A549 (cell line): ENCODE data around the gene ZNF608. TPM values are rescaled to one million over a fixed set of nuclear protein-coding genes. Genes with fewer than 3 reads are reported as not detected.

Experiments
- ATAC-seq, 2 experiments: fragments of 200-7000 bp in 1 of 2; fragments of >200 bp in 1 of 2; cut with Nextera tagmentation in 1 of 2; cut with Tn5 transposase in 1 of 2; 3 replicates each; pipeline versions ENCODE4 v1.8.0 to v1.9.1; 2018 to 2020; ENCODE audit warnings: mild to moderate bottlenecking in 1 of 2, moderate library complexity in 1 of 2
- CTCF ChIA-PET: fragments of 300-600 bp; sonication (Branson Sonifier 250); formaldehyde crosslinking; extraction: SDS; loops from one replicate; lab custom pipeline; 2021; ENCODE audit warnings: antibody characterized with exemption, inconsistent platforms; lab: Yijun Ruan, JAX
- POLR2A ChIA-PET: fragments of 350-600 bp; formaldehyde crosslinking; extraction: SDS; loops from one replicate; lab custom pipeline; 2021; ENCODE audit warnings: antibody characterized with exemption, inconsistent platforms; lab: Yijun Ruan, JAX
- DNase-seq, 2 experiments: peaks; one replicate each; pipeline versions ENCODE4 v3.0.0 to v3.0.0-alpha.2; 2011 to 2016; ENCODE audit warnings: low read depth in 1 of 2, low spot score in 1 of 2
- FAIRE-seq: peaks from 2 replicates; lab custom pipeline; 2011; peaks lifted over from hg19 to GRCh38; lab: Jason Lieb, UNC
- H3K27ac ChIP-seq, 2 experiments: fragments of >200 bp; sonication (Bioruptor Twin); formaldehyde crosslinking; 3 replicates each; pipeline ENCODE4 v1.5.1; 2016 to 2017
- H3K4me1 ChIP-seq: fragments of >200 bp; sonication (Bioruptor Twin); formaldehyde crosslinking; 3 replicates; pipeline ENCODE4 v1.6.1; 2016
- H3K4me2 ChIP-seq: fragments of >200 bp; sonication (Bioruptor Twin); formaldehyde crosslinking; 3 replicates; pipeline ENCODE4 v1.6.1; 2016
- H3K4me3 ChIP-seq: fragments of >200 bp; sonication (Bioruptor Twin); formaldehyde crosslinking; 3 replicates; pipeline ENCODE4 v1.5.1; 2016
- H3K9me3 ChIP-seq: fragments of >200 bp; sonication (Bioruptor Twin); formaldehyde crosslinking; 3 replicates; pipeline ENCODE4 v1.6.1; 2016
- ATOH8 ChIP-seq: fragments of 250-450 bp; sonication (Bioruptor Pico); IDR thresholded peaks from 2 replicates; pipeline ENCODE4 v1.5.0; 2020; ENCODE audit warnings: low read depth, mild to moderate bottlenecking, moderate library complexity
- BHLHE40 ChIP-seq: IDR thresholded peaks from 2 replicates; pipeline ENCODE4 v1.6.1; 2012; ENCODE audit warnings: low read depth, low read length, inconsistent platforms
- CEBPB ChIP-seq, 2 experiments: fragments of >200 bp in 1 of 2; sonication (Bioruptor Twin) in 1 of 2; formaldehyde crosslinking in 1 of 2; IDR thresholded peaks; 2 replicates each; pipeline ENCODE4 v1.6.1; 2012 to 2016
- EHF ChIP-seq: fragments of 250-450 bp; sonication (Bioruptor Pico); IDR thresholded peaks from 2 replicates; pipeline ENCODE4 v1.5.0; 2020; ENCODE audit warnings: mild to moderate bottlenecking
- ESRRA ChIP-seq: fragments of 150-350 bp; IDR thresholded peaks from 2 replicates; pipeline ENCODE4 v1.6.1; 2014; ENCODE audit warnings: mild to moderate bottlenecking, low read length, borderline replicate concordance
- FOSB ChIP-seq: fragments of 250-450 bp; sonication (Bioruptor Pico); IDR thresholded peaks from 2 replicates; pipeline ENCODE4 v1.5.0; 2020; ENCODE audit warnings: mild to moderate bottlenecking, moderate library complexity
- HOXA7 ChIP-seq: fragments of 250-450 bp; sonication (Bioruptor Pico); IDR thresholded peaks from 2 replicates; pipeline ENCODE4 v1.5.0; 2020; ENCODE audit warnings: mild to moderate bottlenecking, moderate library complexity
- HOXB5 ChIP-seq: fragments of 250-450 bp; sonication (Bioruptor Pico); IDR thresholded peaks from 2 replicates; pipeline ENCODE4 v1.5.0; 2020; ENCODE audit warnings: mild to moderate bottlenecking, moderate library complexity
- JUN ChIP-seq, 2 experiments: fragments of >200 bp; sonication (Bioruptor Twin); formaldehyde crosslinking; IDR thresholded peaks; 2 replicates in 1 of 2; 3 replicates in 1 of 2; pipeline ENCODE4 v1.6.1; 2016 to 2017
- JUNB ChIP-seq: fragments of >200 bp; sonication (Bioruptor Twin); formaldehyde crosslinking; IDR thresholded peaks from 2 replicates; pipeline ENCODE4 v1.6.1; 2016
- KDM1A ChIP-seq: fragments of 200-600 bp; sonication (generic); IDR thresholded peaks from 2 replicates; pipeline ENCODE4 v1.6.1; 2016; ENCODE audit warnings: low read depth, mild to moderate bottlenecking
- MAFK ChIP-seq: fragments of 450-650 bp; IDR thresholded peaks from 2 replicates; pipeline ENCODE4 v1.6.1; 2014; ENCODE audit not compliant: partially characterized antibody
- MAX ChIP-seq: IDR thresholded peaks from 2 replicates; pipeline ENCODE4 v1.6.1; 2012
- MAZ ChIP-seq: fragments of 150-350 bp; IDR thresholded peaks from 2 replicates; pipeline ENCODE4 v1.6.1; 2014; ENCODE audit warnings: antibody characterized with exemption, low read depth, low read length, borderline replicate concordance
- MYC ChIP-seq: IDR thresholded peaks from 2 replicates; pipeline ENCODE4 v1.6.1; 2012; ENCODE audit warnings: mild to moderate bottlenecking, inconsistent platforms, low read length, improper control_type of control experiment, borderline replicate concordance
- PBX3 ChIP-seq: IDR thresholded peaks from 2 replicates; pipeline ENCODE4 v1.6.1; 2012
- PHF8 ChIP-seq: fragments of 200-600 bp; sonication (generic); IDR thresholded peaks from 2 replicates; pipeline ENCODE4 v1.6.1; 2016; ENCODE audit warnings: low read depth, mild to moderate bottlenecking, antibody characterized with exemption, moderate library complexity, borderline replicate concordance
- REST ChIP-seq: fragments of 200-600 bp; sonication (generic); IDR thresholded peaks from 2 replicates; pipeline ENCODE4 v1.6.1; 2016; ENCODE audit warnings: antibody characterized with exemption, mild to moderate bottlenecking, moderate library complexity
- RFX5 ChIP-seq: fragments of 450-650 bp; IDR thresholded peaks from 2 replicates; pipeline ENCODE4 v1.7.1; 2014; ENCODE audit warnings: antibody characterized with exemption, mild to moderate bottlenecking, moderate library complexity
- SREBF2 ChIP-seq: fragments of 450-650 bp; IDR thresholded peaks from 2 replicates; pipeline ENCODE4 v1.6.1; 2014; ENCODE audit warnings: mild to moderate bottlenecking, moderate library complexity
- USF2 ChIP-seq: fragments of 450-650 bp; IDR thresholded peaks from 2 replicates; pipeline ENCODE4 v1.6.1; 2014; ENCODE audit warnings: antibody characterized with exemption
- ZSCAN20 ChIP-seq: fragments of 250-450 bp; sonication (Bioruptor Pico); IDR thresholded peaks from 2 replicates; pipeline ENCODE4 v1.8.0; 2022; ENCODE audit warnings: mild to moderate bottlenecking, moderate library complexity
- whole genome bisulfite sequencing: methylation state at CpG from one replicate; pipeline ENCODE4 v1.1.6; 2017; ENCODE audit errors: missing lambda C conversion rate; 5-methylcytosine and 5-hydroxymethylcytosine counted together
- polyA plus RNA-seq, 4 experiments: library from polyadenylated mRNA; depleted of rRNA in 3 of 4; stranded (reverse); fragments of >200 nt; fragmentation: RNase III in 1 of 4; extraction: RNeasy Plus Mini Kit Qiagen cat#74134 plus additional on column Dnase treatment in 1 of 4; gene quantifications; 2 replicates in 3 of 4; 3 replicates in 1 of 4; pipeline ENCODE4 v1.2.3, GENCODE V29; 2011 to 2017

Gene ZNF608
- polyA plus RNA-seq, 2 of the 4 experiments (the other 2 are of a cell fraction) = 0.77 to 1.8 TPM

- DNase-seq = no peak
- POLR2A ChIA-PET = interaction anchor here (0.6 to 0.7 kb wide), 2 partner anchors 24 to 204 kb away, joined by 3 to 4 read pairs; no protein-coding TSS in a partner anchor
- peak in 1 of 2 experiments; percentile 19; a peak in 1 of 6 replicates for ATAC-seq
- CTCF ChIA-PET = interaction anchor here (1.3 kb wide), 1 partner anchor 26 kb away, joined by 5 read pairs; no protein-coding TSS in a partner anchor
- no peak overlapping the region for H3K27ac ChIP-seq
- no peak for FAIRE-seq
- H3K4me2 ChIP-seq = no peak overlapping the region
- TF ChIP-seq HOXA7 (CRISPR knock-in tag) (no peak), MAZ (no peak), MAFK (no peak), ESRRA (no peak), JUNB (no peak), RFX5 (no peak), JUN (IDR thresholded peaks at IDR 0.05) (no peak), PHF8 (no peak)
- TF ChIP-seq, all 56 proteins: peak for 0
- 79% methylated on average over 6 of the region's 6 CpGs for WGBS
- Histone ChIP-seq H3K4me3 (no peak overlapping the region), H3K4me1 (no peaks in the 10 kb centered on the region), H3K9me3 (no peaks in the 10 kb centered on the region)
Observed at GRCh38 chr5:124724357-124725039, 21.9 kb downstream of the ZNF608 start.

GRCh38 chr5:124721229-124721735, 25.2 kb downstream of the ZNF608 start:
- ChIA-PET POLR2A (no interaction called here), CTCF (interaction anchor here (1.6 kb wide), 1 partner anchor 23 kb away, joined by 6 read pairs; no protein-coding TSS in a partner anchor)
- H3K4me3 ChIP-seq = no peak overlapping the region
- H3K4me1 ChIP-seq = no peaks in the 10 kb centered on the region
- H3K4me2 ChIP-seq = no peak overlapping the region
- FAIRE-seq (no peak), ATAC-seq (no peak), DNase-seq (no peak)
- no peaks in the 10 kb centered on the region for H3K9me3 ChIP-seq
- TF ChIP-seq MAX (no peak), SREBF2 (no peak), HOXB5 (no peak)
- WGBS = 78% methylated on average over 8 of the region's 8 CpGs
- no peak overlapping the region for H3K27ac ChIP-seq

GRCh38 chr5:124720593-124720992, 25.8 kb downstream of the ZNF608 start:
- Histone ChIP-seq H3K9me3 (no peaks in the 10 kb centered on the region), H3K4me2 (no peak overlapping the region), H3K27ac (no peak overlapping the region), H3K4me3 (no peak overlapping the region), H3K4me1 (no peaks in the 10 kb centered on the region)
- ATAC-seq = no peak
- POLR2A ChIA-PET = no interaction called here
- CTCF ChIA-PET = no interaction called here
- WGBS = 76% methylated on average over 4 of the region's 4 CpGs
- no peak for FAIRE-seq
- no peak for TF ChIP-seq HOXA7 (CRISPR knock-in tag)
- no peak for TF ChIP-seq ATOH8 (CRISPR knock-in tag)
- TF ChIP-seq MYC = no peak
- no peak for DNase-seq

- WGBS = 88% methylated on average over 4 of the region's 4 CpGs
- ATAC-seq (no peak), DNase-seq (no peak), FAIRE-seq (no peak)
- H3K4me1 ChIP-seq = no peaks in the 10 kb centered on the region
- H3K9me3 ChIP-seq = no peaks in the 10 kb centered on the region
- ChIA-PET POLR2A (no interaction called here), CTCF (interaction anchor here (0.7 kb wide), 1 partner anchor 8 kb away, joined by 3 read pairs; no protein-coding TSS in a partner anchor)
- no peak overlapping the region for H3K4me3 ChIP-seq
- no peak overlapping the region for H3K4me2 ChIP-seq
- no peak overlapping the region for H3K27ac ChIP-seq
- TF ChIP-seq EHF (CRISPR knock-in tag) = no peak
- no peak for TF ChIP-seq KDM1A
- no peak for TF ChIP-seq ZSCAN20 (CRISPR knock-in tag)
- no peak for TF ChIP-seq RFX5
- no peak for TF ChIP-seq BHLHE40
- TF ChIP-seq REST = no peak
- TF ChIP-seq USF2 = no peak
- no peak for TF ChIP-seq FOSB (CRISPR knock-in tag)
- no peak for TF ChIP-seq CEBPB (IDR thresholded peaks at IDR 0.05)
- no peak for TF ChIP-seq PBX3
Observed at GRCh38 chr5:124719113-124719967, 27.1 kb downstream of the ZNF608 start.
